Adrenal gland (tissue), 12 donors: Measurements from ENCODE around the gene CRCP. TPM values are rescaled to one million over a fixed set of nuclear protein-coding genes. Genes with fewer than 3 reads are reported as not detected.

ENCODE experiments used
- DNase-seq, 7 donors: peaks; one replicate each; pipeline ENCODE4 v3.0.0-alpha.2; 2019 to 2020
- H3K27ac ChIP-seq, 5 donors: fragments of 200-600 bp; sonication (generic) in 4 of 5; 1 replicate in 3 of 5; 2 replicates in 2 of 5; pipeline versions ENCODE4 v1.5.1 to v1.8.0; 2016 to 2020; ENCODE audit warnings: mild to moderate bottlenecking in 1 of 5
- H3K27me3 ChIP-seq: fragments of 200-600 bp; 2 replicates; pipeline ENCODE4 v1.8.0; 2021
- H3K36me3 ChIP-seq, 2 donors: fragments of 200-600 bp; replicated peaks in 1 of 2; 1 replicate in 1 of 2; 2 replicates in 1 of 2; pipeline versions ENCODE4 v1.5.1 to v1.8.0; 2018 to 2022
- H3K4me1 ChIP-seq, 2 donors: fragments of 200-600 bp; replicated peaks in 1 of 2; 1 replicate in 1 of 2; 2 replicates in 1 of 2; pipeline versions ENCODE4 v1.5.1 to v1.8.0; 2018 to 2021
- H3K4me3 ChIP-seq, 4 donors: fragments of 200-600 bp; sonication (generic) in 3 of 4; one replicate each; pipeline ENCODE4 v1.5.1; 2016 to 2018
- H3K9me3 ChIP-seq, 3 donors: fragments of 200-600 bp; sonication (generic) in 1 of 3; replicated peaks in 1 of 3; 1 replicate in 2 of 3; 2 replicates in 1 of 3; pipeline versions ENCODE4 v1.5.1 to v1.8.0; 2016 to 2021
- CTCF ChIP-seq, 6 experiments: fragments of 450-650 bp in 4 of 6; fragments of 200-600 bp in 2 of 6; sonication (generic) in 1 of 6; IDR thresholded peaks; 1 replicate in 5 of 6; 2 replicates in 1 of 6; pipeline versions ENCODE4 v1.5.1 to v1.8.0; 2016 to 2021; ENCODE audit warnings: antibody characterized with exemption in 6 of 6, mild to moderate bottlenecking in 2 of 6, moderate library complexity in 1 of 6
- POLR2A ChIP-seq, 2 donors: fragments of 450-650 bp; IDR thresholded peaks; one replicate each; pipeline ENCODE4 v1.6.1; 2017; ENCODE audit warnings: antibody characterized with exemption in 2 of 2, mild to moderate bottlenecking in 2 of 2, moderate library complexity in 1 of 2
- WGBS, 4 donors: extraction: QIAGEN DNeasy Blood & Tissue Kit in 2 of 4; methylation state at CpG; one replicate each; pipeline versions ENCODE4 v1.1.5 to v1.1.7; 2013 to 2017; 5-methylcytosine and 5-hydroxymethylcytosine counted together
- intact Hi-C, 2 donors: fragments of 100-400 bp; cut with DNase I; formaldehyde crosslinking; loops; one replicate each; pipeline versions ENCODE4 v1.14.1 to v1.15.0; 2022 to 2023
- polyA plus RNA-seq, 3 donors: library from polyadenylated mRNA; stranded (reverse); fragments of 200-250 nt in 2 of 3; fragments of 350-450 nt in 1 of 3; fragmentation: Illumina TruSeq in 1 of 3; extraction: RNeasy Lipid Tissue Mini Kit (QIAGEN cat#74804) in 1 of 3; gene quantifications; one replicate each; pipeline ENCODE4 v1.2.3, GENCODE V29; 2013 to 2014
- total RNA-seq, 9 donors: library from RNA; depleted of rRNA in 4 of 9; stranded (reverse); fragments of >200 nt in 4 of 9; fragments of 120-200 nt in 1 of 9; fragmentation: NEBNext Ultra II Directional in 1 of 9; extraction: Animal tissue kit (Norgen Biotek cat#: 25700) in 1 of 9; gene quantifications; one replicate each; pipeline versions ENCODE4 v1.1.0 to v1.2.4, GENCODE V29; 2013 to 2023
- donor health status: healthy with polysubstance abuse.
- donor health status: Bipolar disorder and iron deficiency.
- donor health status: DM: yes; HTN: yes; CAD: no.
- donor health status: DM: no; HTN: no; CAD: no.
- donor health status: DM: no; HTN: no; CAD: no.
- donor health status: DM: yes; HTN: yes; CAD: no.

Gene CRCP
- total and polyA plus RNA-seq, 12 donors: 14.5 to 53.3 (median 38.9) TPM

GRCh38 chr7:66176914-66177313 is 62.3 kb downstream of the CRCP start:
- H3K36me3 ChIP-seq: no peaks in the 10 kb centered on the region
- no peaks in the 10 kb centered on the region for H3K4me1 ChIP-seq
- H3K4me3 ChIP-seq: no peak overlapping the region
- TF ChIP-seq CTCF (IDR thresholded peaks at IDR 0.05) (no peak), POLR2A (IDR thresholded peaks at IDR 0.05) (no peak)
- no peak overlapping the region for H3K27ac ChIP-seq
- 42 to 79% (median 53%) methylated on average over 2 of the region's 2 CpGs for WGBS, 4 donors
- DNase-seq: peak in 6 of 7 donors; percentile 37 to 63 (median 41)
- H3K9me3 ChIP-seq: no peaks in the 10 kb centered on the region
- no peaks in the 10 kb centered on the region for H3K27me3 ChIP-seq
- intact Hi-C loops: no loop called here

GRCh38 chr7:66178258-66178657 is 63.6 kb downstream of the CRCP start:
- peaks cover 0 to 1% of the 10 kb centered on the region in 2 donors for H3K4me1 ChIP-seq
- no peaks in the 10 kb centered on the region for H3K36me3 ChIP-seq
- intact Hi-C loops: no loop called here
- 87 to 100% (median 99%) methylated on average over 2 of the region's 2 CpGs for WGBS, 4 donors
- TF ChIP-seq CTCF (IDR thresholded peaks at IDR 0.05): no peak
- TF ChIP-seq POLR2A (IDR thresholded peaks at IDR 0.05): no peak
- H3K9me3 ChIP-seq: no peaks in the 10 kb centered on the region
- DNase-seq: no peak
- H3K27me3 ChIP-seq: no peaks in the 10 kb centered on the region
- no peak overlapping the region for H3K4me3 ChIP-seq
- no peak overlapping the region for H3K27ac ChIP-seq

- Histone ChIP-seq H3K9me3 (no peaks in the 10 kb centered on the region), H3K36me3 (no peaks in the 10 kb centered on the region), H3K4me1 (peaks cover 0 to 8% of the 10 kb centered on the region in 2 donors), H3K27ac (no peak overlapping the region), H3K27me3 (no peaks in the 10 kb centered on the region), H3K4me3 (no peak overlapping the region)
- no peak for TF ChIP-seq CTCF (IDR thresholded peaks at IDR 0.05)
- TF ChIP-seq POLR2A (IDR thresholded peaks at IDR 0.05): no peak
- intact Hi-C loops: no loop called here
- no peak for DNase-seq
These were observed 66.7 kb downstream of the CRCP start for GRCh38 chr7:66181329-66181728.

GRCh38 chr7:66181845-66182244 is 67.2 kb downstream of the CRCP start:
- DNase-seq: no peak
- H3K36me3 ChIP-seq: no peaks in the 10 kb centered on the region
- WGBS, 4 donors: 95 to 100% (median 95%) methylated on average over 2 of the region's 2 CpGs
- H3K4me3 ChIP-seq: no peak overlapping the region
- peaks cover 0 to 8% of the 10 kb centered on the region in 2 donors for H3K4me1 ChIP-seq
- intact Hi-C loops: no loop called here
- TF ChIP-seq POLR2A (IDR thresholded peaks at IDR 0.05): no peak
- no peak for TF ChIP-seq CTCF (IDR thresholded peaks at IDR 0.05)
- no peaks in the 10 kb centered on the region for H3K27me3 ChIP-seq
- no peak overlapping the region for H3K27ac ChIP-seq
- H3K9me3 ChIP-seq: no peaks in the 10 kb centered on the region
